NCI-H146 treated with DMSO at 0.1 percent for 48 hours (cell line): ENCODE results near the gene LTN1.
A peak's percentile ranks its signal among the peaks of the same experiment; 100 is the strongest.
"Not testable (repeated sequence)": the region's sequence is repeated elsewhere in the genome, so short reads cannot be mapped to it uniquely, and the experiment has no call there.

Experiments used
- DNase-seq: peaks from one replicate; lab custom pipeline; 2025; ENCODE audit not compliant: unreplicated experiment; lab: John Stamatoyannopoulos, UW

LTN1 gene

DNA sequence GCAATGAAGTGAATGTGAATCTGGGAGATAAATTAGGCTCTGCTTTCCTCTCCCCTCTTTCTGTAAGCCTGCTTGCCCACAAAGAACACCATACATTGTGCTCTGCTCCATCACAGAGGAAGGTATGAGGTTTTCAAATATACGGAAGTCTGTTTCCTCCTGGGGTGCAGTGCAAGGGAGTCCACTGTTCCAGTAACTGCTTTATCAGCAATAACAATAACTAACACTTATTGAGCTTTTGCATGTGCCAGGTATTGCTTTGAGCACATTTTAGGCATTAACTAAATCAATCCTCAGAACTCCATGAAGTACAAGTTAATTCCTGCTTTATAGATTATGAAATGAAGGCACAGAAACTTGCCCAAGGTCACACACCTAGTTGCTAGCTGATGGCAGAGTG lies 10.0 kb downstream of the LTN1 start:
- DNase-seq, result no peak

DNA sequence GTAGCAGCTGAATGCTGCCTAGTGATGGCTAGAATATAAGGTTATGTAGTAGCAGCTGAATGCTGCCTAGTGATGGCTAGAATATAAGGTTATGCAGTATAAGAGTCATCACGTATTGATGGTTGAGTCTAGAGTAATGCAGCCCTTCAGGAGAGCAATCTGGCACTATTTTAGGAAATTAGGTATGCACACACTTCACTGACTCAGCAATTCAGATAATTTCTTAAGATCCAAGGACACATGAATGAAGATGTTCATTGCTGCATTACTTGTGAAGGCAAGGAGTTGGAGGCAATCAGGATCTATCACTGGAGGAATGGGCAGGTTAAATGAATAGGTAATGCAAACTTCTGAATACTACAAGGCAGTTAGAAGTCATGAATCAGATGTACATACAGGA lies 13.6 kb downstream of the LTN1 start:
- no peak for DNase-seq

DNA sequence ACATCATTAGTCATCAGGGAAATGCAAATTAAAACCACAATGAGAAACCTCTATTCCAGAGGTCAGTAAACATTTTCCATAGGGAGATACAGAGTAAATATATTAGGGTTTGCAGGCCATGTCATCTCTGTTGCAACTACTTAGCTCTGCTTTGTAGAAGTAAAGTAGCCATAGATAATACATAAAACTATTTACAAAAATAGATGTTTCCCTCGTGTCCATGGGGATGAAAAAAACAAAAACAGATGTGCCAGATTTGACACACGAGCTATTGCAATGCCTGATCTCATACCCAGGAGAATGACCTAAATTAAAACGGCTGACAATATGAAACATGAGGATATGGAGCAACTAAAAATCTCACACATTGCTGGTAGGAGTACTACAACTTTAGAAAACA lies 17.3 kb downstream of the LTN1 start:
- no peak for DNase-seq

DNA sequence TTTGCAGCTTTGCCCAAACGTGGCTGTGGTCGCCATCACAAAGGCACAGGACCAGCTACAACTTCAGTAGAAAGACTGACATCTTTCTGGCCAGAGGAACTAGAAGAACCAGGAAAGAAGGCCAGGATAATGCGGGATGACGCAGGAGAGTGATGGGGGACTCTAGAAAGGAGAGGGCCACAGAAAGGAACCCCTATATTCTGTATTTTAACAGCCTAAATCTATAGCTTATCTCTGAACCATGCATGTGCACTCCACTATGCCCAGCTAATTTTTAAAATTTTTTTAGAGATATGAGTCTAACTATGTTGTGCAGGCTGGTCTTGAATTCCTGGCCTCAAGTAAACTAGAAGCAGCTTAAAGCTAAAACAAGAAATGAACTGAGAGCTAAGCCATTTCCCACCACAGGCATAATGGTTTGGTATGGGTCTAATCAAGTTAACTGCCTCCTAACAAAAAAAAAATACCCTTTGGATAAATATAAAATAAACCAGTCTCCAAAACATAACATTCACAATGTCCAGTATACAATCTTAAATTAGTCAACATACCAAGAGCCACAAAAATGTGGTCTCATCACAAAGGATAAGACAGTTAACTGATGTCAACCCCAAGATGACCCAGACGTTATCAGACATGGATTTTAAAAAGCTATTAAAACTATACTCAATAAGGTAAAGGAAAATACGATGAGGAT lies 18.0 kb downstream of the LTN1 start:
- no peak for DNase-seq

DNA sequence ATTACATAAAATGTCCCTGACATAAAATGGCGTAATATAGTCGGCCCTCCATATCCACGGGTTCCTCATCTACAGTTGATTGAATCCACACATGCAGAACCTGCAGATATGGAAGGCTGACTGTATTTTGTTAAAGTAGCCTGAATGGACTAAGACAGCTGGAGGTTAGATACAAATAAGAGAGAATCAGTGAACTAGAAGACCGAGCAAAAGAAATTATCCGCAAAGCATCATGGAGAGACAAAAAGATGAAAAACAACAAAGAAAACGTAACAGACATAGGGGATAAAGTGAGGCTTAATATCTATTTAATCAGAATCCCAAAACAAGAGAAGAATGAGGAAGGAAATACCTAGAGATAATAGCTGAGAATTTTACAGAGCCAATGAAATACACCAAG lies 20.3 kb downstream of the LTN1 start:
- DNase-seq, result no peak

DNA sequence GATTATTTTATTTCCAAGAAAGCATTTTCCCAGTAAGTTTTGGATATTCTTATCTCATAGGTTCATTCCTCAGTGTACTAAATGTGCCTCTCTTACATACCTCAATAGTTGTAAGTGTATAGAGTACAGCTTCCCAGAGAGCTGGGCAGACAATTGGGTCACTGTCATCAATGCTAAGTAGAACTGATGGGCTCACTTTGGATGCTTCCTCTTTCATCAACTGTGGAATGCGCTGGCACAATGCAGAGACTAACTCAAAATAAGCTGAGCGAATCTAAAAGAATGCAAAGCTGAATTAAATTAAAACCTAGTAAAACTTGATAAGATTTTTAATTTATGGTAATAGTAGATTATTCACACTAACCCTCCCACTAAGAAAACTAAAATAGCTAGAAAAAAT lies 21.5 kb downstream of the LTN1 start:
- no peak for DNase-seq

DNA sequence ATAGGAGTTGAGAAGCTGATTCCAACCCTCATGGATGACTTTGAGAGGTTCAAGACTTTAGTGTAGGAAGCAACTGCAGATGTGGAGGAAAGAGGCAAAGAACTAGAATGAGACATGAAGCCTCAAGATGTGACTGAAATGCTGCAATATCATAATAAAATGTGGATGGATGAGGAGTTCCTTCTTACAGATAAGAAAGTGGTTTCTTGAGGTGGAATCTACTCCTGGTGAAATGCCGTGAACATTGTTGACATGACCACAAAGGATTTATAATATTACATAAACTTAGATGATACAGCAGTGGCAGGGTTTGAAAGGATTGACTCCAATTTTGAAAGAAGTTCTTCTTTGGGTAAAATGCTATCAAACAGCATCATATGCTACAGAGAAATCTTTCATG lies 28.8 kb downstream of the LTN1 start:
- no peak for DNase-seq

DNA sequence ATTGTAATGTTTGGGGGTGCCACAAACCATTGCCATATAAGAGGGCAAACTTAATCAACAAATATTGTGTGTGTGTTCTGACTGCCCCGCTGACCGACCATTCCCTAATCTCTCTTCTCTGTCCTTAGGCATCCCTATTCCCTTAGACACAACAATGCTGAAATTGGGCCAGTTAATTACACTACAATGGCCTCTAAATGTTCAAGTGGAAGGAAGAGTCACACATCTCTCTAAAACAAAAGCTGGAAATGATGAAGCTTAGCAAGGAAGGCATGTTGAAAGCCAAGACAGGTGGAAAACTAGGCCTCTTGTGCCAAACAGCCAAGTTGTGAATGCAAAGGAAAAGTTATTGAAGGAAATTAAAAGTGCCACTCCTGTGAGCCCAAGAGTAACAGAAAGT lies 30.2 kb downstream of the LTN1 start:
- no peak for DNase-seq

DNA sequence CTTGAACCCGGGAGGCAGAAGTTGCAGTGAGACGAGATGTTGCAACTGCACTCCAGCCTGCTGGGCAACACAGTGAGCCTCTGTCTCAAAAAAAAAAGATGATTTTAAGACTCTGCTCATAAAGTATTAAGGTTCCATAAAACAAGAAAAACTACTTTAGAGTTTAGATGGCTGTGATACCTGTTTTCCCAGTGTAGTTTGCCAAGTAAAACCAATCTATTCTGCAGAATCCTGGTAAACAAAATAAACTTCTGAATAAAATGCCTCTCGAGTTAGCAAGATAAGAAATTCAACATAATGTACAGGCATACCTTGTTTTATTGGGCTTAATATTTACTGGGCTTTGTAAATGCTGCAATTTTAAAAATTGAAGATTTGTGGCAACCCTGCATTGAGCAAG lies 30.8 kb downstream of the LTN1 start:
- DNase-seq, result no peak

DNA sequence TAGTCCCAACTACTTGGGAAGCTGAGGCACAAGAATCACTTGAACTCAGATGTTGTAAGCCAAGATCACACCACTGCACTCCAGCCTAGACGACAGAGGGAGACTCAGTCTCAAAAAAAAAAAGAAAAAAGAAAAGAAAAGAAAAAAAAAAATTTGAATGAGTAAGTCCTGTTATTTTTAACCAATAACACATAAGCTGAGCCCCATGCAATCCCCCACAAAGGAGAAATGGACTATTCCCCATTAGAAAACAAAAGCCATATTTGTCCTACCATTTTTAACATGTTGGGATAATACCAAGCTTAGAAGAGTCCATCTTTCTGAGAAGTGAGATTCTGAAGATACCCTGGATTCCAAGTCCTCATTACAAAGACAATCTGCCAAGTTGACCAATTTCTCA lies 32.4 kb downstream of the LTN1 start:
- DNase-seq, result no peak

DNA sequence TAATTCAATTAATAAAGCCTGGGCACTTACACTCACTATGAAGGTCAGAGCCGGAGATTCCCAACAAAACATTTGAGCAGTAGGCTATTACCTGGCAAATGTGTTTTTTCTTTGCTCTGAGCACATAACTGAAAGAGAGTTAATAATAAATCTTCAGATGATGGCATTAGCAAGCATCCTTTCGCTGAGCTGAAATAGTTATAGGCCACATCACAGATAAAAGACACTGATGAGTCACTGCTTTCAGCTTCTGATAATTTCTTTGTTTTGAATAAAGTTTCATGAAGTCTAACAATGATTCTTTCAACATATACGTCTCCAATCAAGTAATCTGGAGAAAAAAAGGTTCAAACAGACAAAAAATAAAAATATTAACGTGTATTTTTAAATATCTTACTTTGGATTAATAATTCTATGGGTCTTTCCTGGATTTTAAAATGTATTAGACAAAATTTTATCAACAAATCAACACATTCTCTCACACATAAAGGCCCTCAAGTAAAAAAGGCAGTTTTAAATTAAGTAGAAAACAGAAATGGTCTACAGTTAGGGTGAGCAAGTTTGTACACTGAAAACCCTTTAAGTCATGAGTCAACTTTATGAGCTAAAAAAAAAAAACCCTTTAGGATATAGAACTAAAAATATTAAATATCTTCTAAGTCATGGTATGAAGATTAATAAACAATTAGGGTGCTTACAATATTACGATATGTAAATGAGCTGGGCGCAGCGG lies 33.1 kb downstream of the LTN1 start:
- no peak for DNase-seq

DNA sequence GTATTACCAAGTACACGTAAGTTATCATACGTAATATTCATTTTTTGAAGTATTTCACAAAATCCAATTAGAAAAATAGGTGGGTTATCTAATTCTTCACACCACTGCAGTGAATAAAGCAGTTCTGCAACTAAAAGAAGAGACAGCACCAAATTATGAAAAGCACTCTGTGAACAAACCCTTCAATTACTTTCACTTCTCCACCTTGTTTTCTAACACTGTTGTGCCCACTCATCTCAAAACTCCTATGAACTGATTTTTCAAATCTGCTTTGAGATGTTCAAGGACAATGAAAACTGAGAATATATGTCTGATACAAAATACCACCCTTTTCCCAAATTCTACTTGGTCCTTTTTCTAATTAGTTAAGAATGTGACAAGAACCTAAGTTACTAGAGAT lies 39.4 kb downstream of the LTN1 start:
- no peak for DNase-seq

DNA sequence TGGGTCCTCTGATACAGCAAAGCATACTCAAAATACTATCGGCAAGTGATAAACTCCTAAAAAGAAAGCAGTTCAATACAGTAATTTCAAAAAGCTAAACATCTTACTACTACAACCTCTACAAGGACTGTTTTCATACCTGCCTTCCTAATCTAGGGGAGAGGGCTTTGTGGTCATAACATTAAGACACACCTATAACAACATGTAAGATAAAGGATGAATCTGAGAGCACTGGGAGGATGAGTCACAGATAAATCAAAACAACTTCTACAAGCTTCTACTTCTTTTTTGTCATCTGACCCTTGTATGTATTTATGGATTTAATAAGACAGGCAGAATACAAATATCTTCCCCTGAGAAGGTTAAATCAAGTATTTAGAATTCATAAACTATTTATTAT lies 40.0 kb downstream of the LTN1 start:
- no peak for DNase-seq

DNA sequence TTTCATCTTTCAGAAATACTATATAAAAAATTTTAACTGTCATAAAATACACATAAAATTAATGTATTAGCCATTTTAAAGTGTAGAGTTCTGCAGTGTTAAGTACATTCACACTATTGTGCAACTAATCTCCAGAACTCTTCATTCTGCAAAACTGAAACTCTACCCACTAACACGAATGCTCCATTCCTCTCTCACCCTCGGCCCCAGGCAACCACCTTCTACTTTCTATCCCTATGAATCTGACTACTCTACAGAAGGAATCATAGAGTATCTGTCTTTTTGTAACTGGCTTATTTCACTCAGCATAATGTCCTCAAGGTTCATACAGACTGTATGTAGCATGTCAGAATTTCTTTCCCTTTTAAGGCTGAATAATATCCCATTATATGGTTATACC lies 43.4 kb downstream of the LTN1 start:
- DNase-seq, result no peak

DNA sequence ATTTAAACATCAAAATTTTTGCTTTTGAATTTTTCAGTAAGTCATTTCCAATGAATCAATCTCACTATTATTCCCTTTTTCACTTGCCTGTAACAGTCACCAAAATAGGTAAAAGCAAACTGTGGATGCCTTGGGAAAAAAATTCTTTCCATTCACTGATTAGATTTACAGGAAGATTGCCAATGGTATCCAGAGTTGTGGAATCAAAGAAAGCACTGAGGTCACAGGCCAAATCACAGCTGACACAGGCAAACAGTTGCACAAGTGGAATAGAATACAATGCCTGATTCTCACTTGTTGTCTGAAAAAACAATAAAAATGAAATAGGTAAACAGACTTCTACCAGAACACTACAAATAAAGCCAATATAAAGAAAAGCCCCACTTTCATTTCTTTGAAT lies 48.4 kb downstream of the LTN1 start:
- no peak for DNase-seq

DNA sequence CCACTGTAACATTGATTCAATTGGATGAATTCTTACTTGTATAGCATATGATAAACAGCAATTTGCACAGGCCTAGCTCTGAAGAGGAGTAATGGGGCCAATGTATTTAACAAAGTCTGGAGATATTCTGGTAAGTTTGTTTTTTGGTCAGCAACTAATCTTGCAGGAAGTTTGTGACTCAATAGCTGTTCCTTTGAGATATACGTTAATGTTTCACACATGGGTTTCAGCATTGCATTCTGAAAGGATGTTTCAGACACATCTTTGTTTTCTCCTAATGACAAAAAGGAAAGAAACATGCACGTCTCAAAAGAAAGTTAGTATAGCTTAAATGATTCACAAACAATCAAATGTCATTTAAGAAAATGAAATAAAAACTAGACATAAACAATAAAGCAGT lies 49.0 kb downstream of the LTN1 start:
- DNase-seq, result no peak

DNA sequence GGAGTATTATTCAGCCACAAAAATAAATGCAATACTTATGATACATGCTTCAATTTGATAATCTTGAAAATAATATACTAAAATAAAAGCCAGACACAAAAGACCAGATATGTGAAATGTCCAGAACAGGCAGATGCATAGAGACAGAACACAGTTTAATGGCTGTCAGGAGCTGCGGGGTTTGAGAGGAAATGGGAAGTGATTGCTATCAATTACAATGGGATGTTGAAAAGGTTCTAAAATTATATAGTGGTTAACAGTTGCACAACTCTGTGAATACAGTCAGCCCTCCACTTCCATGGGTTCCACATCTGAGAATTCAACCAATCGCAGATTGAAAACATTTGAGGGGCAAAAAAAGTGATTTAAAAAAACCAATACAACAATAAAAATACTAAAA lies 54.0 kb downstream of the LTN1 start:
- no peak for DNase-seq

DNA sequence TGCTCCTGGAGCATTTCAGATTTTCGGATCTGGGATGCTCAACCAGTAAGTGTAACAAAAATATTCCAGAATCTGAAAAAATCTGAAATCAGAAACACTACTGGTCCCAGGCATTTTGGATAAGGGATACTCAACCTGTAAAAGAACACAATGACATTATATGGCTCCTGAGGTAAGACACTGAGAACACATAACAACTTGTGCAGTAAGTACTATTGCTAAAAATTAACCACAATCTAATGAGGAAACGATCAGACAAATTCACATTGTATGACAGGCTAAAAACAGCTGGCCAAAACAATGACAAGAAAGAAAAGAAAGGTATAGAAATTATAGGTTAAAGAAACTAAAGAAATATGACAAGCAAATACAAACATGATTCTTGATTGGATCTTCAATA lies 54.9 kb downstream of the LTN1 start:
- DNase-seq, result no peak

DNA sequence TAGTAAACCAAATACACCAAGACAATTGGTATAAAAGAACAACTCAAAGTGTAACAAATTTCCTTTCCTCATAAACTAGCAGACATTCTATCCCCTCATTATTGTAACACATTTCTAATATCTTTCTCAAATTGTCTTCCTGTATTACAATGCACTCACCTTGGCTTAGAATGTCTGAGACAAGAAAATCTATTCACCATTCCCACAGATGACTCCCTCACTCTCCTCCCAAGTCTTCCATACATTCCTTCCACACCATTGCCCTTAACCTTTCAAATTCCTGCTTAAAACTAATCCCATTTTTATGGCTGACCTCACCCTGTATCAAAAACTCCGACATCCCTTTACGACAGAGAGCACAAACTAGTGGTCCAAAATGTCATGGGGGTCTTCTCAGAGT lies 56.0 kb downstream of the LTN1 start:
- no peak for DNase-seq

DNA sequence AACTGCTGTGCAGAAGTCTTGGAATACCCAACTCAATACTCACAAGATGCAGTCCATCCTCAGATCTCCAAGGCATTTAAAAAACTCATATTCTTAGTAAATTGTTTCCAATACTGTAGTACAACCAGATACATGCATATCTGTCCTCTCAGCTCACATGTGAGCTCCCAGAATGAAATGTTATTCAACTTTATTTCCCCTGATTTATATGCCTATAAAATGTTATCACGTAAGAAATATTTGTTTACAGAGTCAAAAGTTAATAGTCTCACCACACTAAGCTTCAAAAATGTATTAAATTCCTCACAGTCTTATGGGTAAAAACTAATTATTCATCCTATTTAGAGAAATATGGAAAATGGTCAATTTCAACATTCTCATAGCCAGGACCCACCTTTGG lies 56.6 kb downstream of the LTN1 start:
- DNase-seq, result no peak

DNA sequence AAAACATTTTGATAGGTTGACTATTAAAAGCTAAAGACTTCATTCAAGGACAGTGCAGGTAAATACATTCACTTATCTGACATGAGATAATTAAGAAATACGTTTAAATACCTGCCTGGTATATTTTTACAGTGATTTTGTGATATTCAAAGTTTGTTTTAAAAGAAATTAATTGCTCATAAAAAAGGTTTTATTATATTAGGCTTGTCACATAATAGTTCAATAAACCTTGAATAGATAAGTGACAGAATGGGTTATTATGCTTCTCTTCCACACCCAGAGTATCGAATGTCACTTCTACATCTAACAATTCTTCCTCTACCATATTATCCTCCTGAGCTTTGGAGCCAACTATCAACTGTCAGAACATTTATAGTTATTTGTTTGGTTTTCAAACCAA lies 60.0 kb downstream of the LTN1 start:
- peak; percentile 0 for DNase-seq

DNA sequence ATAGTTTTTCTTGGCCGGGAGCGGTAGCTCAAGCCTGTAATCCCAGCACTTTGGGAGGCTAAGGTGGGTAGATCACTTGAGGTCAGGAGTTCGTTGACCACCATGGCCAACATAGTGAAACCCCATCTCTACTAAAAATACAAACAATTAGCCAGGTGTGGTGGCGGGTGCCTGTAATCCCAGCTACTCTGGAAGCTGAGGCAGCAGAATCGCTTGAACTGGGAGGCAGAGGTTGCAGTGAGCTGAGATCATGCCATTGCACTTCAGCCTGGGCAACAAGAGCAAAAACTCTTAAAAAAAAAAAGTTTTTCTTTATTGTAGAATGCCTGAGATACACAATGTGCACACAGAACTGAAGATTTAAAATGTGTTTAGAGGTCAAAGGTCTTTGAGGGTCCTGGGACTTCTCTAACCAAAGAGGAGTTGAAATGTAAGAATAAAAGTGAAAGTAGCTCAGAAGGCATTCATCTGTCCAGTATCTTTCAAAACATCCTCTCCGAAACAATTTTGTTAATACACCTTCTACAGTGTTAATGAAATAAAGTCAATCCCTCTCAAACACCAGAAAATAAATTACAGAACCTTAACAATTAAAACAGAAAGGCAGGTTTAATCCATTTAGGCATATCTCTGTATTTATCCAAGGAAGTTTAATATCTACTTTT lies 60.8 kb downstream of the LTN1 start:
- not testable (repeated sequence) for DNase-seq
